ENCODE results near the gene PIK3C2A.
"Not testable (repeated sequence)": the region's sequence is repeated elsewhere in the genome, so short reads cannot be mapped to it uniquely, and the experiment has no call there.

DNA sequence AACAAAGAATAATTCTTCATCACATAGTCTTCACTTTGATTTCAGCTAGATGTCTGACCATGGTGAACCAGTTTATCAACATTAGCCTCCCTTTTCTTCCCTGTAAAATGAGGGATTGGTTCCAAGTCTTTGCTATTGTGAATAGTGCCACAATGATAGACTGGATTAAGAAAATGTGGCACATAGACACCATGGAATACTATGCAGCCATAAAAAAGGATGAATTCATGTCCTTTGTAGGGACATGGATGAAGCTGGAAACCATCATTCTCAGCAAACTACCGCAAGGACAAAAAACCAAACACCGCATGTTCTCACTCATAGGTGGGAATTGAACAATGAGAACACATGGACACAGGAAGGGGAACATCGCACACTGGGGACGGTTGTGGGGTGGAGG lies 35.2 kb upstream of the PIK3C2A start:
- TF ChIP-seq, protein P1, sequence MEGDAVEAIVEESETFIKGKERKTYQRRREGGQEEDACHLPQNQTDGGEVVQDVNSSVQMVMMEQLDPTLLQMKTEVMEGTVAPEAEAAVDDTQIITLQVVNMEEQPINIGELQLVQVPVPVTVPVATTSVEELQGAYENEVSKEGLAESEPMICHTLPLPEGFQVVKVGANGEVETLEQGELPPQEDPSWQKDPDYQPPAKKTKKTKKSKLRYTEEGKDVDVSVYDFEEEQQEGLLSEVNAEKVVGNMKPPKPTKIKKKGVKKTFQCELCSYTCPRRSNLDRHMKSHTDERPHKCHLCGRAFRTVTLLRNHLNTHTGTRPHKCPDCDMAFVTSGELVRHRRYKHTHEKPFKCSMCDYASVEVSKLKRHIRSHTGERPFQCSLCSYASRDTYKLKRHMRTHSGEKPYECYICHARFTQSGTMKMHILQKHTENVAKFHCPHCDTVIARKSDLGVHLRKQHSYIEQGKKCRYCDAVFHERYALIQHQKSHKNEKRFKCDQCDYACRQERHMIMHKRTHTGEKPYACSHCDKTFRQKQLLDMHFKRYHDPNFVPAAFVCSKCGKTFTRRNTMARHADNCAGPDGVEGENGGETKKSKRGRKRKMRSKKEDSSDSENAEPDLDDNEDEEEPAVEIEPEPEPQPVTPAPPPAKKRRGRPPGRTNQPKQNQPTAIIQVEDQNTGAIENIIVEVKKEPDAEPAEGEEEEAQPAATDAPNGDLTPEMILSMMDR (IDR thresholded peaks at IDR 0.05) = not testable (repeated sequence)
- not testable (repeated sequence) for TF ChIP-seq EZH2 (IDR thresholded peaks at IDR 0.05)

Data from neural progenitor cell (in vitro differentiated cells).